Liver (tissue), 9 donors: ENCODE results near the gene GABARAP. TPM values are rescaled to one million over a fixed set of nuclear protein-coding genes. Genes with fewer than 3 reads are reported as not detected.

Experiments used
- DNase-seq: peaks from one replicate; pipeline ENCODE4 v3.0.0-alpha.2; 2017; ENCODE audit warnings: low spot score
- H3K27ac ChIP-seq, 2 donors: one replicate each; pipeline ENCODE4 v1.7.0; 2013; ENCODE audit warnings: inconsistent platforms in 2 of 2, low read length in 2 of 2, control low read depth in 1 of 2, low read depth in 1 of 2, mild to moderate bottlenecking in 1 of 2
- H3K27me3 ChIP-seq, 4 donors: one replicate each; pipeline versions ENCODE4 v1.6.1 to v1.7.0; 2013; ENCODE audit warnings: low read length in 3 of 4, inconsistent platforms in 1 of 4, mild to moderate bottlenecking in 1 of 4, moderate library complexity in 1 of 4; ENCODE audit not compliant: control insufficient read depth in 4 of 4, insufficient read depth in 4 of 4
- H3K36me3 ChIP-seq, 4 donors: one replicate each; pipeline versions ENCODE4 v1.6.1 to v1.7.0; 2013; ENCODE audit warnings: low read length in 3 of 4, mild to moderate bottlenecking in 3 of 4, low read depth in 1 of 4, moderate library complexity in 1 of 4; ENCODE audit not compliant: control insufficient read depth in 4 of 4, insufficient read depth in 3 of 4
- H3K4me1 ChIP-seq, 4 donors: one replicate each; pipeline versions ENCODE4 v1.6.1 to v1.7.0; 2013; ENCODE audit warnings: low read length in 3 of 4, mild to moderate bottlenecking in 3 of 4, moderate library complexity in 1 of 4; ENCODE audit not compliant: control insufficient read depth in 4 of 4, insufficient read depth in 4 of 4
- H3K4me3 ChIP-seq, 3 donors: one replicate each; pipeline versions ENCODE4 v1.6.1 to v1.7.0; 2013; ENCODE audit warnings: low read length in 3 of 3, control low read depth in 1 of 3, low read depth in 1 of 3, mild to moderate bottlenecking in 1 of 3
- H3K9ac ChIP-seq, 2 donors: one replicate each; pipeline ENCODE4 v1.7.0; 2013; ENCODE audit warnings: low read length in 2 of 2, mild to moderate bottlenecking in 2 of 2, moderate library complexity in 2 of 2, control low read depth in 1 of 2, low read depth in 1 of 2
- H3K9me3 ChIP-seq, 4 donors: one replicate each; pipeline versions ENCODE4 v1.6.1 to v1.7.0; 2013; ENCODE audit warnings: low read length in 3 of 4; ENCODE audit not compliant: control insufficient read depth in 4 of 4
- ATF3 ChIP-seq: IDR thresholded peaks from 2 replicates; pipeline ENCODE4 v1.6.1; 2016; ENCODE audit warnings: antibody characterized with exemption
- CTCF ChIP-seq: fragments of 150-350 bp; IDR thresholded peaks from 2 replicates; pipeline ENCODE4 v1.5.1; 2017; ENCODE audit warnings: improper control_type of control experiment, low read depth, low read length; ENCODE audit not compliant: missing input control
- EGR1 ChIP-seq, 2 donors: IDR thresholded peaks; 2 replicates each; pipeline ENCODE4 v1.6.1; 2016 to 2018; ENCODE audit warnings: antibody characterized with exemption in 2 of 2, low read depth in 2 of 2
- FOXA1 ChIP-seq: IDR thresholded peaks from 2 replicates; pipeline ENCODE4 v1.6.1; 2016; ENCODE audit warnings: antibody characterized with exemption
- FOXA2 ChIP-seq: IDR thresholded peaks from 2 replicates; pipeline ENCODE4 v1.6.1; 2016; ENCODE audit warnings: antibody characterized with exemption
- GABPA ChIP-seq, 2 donors: IDR thresholded peaks in 1 of 2; conservative IDR thresholded peaks in 1 of 2; 2 replicates each; pipeline ENCODE4 v1.6.1; 2016; ENCODE audit warnings: antibody characterized with exemption in 2 of 2, mild to moderate bottlenecking in 1 of 2, moderate library complexity in 1 of 2
- HNF4A ChIP-seq, 2 donors: conservative IDR thresholded peaks; 2 replicates each; pipeline ENCODE4 v1.6.1; 2016; ENCODE audit warnings: antibody characterized with exemption in 2 of 2, mild to moderate bottlenecking in 2 of 2
- HNF4G ChIP-seq: IDR thresholded peaks from 2 replicates; pipeline ENCODE4 v1.6.1; 2016; ENCODE audit warnings: antibody characterized with exemption
- JUND ChIP-seq, 2 donors: IDR thresholded peaks; 2 replicates each; pipeline ENCODE4 v1.6.1; 2016; ENCODE audit warnings: antibody characterized with exemption in 2 of 2
- MAX ChIP-seq: IDR thresholded peaks from 2 replicates; pipeline ENCODE4 v1.6.1; 2016; ENCODE audit warnings: antibody characterized with exemption
- NR2F2 ChIP-seq: IDR thresholded peaks from 2 replicates; pipeline ENCODE4 v1.6.1; 2016; ENCODE audit warnings: antibody characterized with exemption
- RAD21 ChIP-seq, 2 donors: IDR thresholded peaks; 2 replicates each; pipeline ENCODE4 v1.6.1; 2016; ENCODE audit warnings: antibody characterized with exemption in 2 of 2, mild to moderate bottlenecking in 2 of 2
- REST ChIP-seq: IDR thresholded peaks from 2 replicates; pipeline ENCODE4 v1.6.1; 2016; ENCODE audit warnings: antibody characterized with exemption, mild to moderate bottlenecking
- RXRA ChIP-seq, 2 donors: IDR thresholded peaks; 2 replicates each; pipeline ENCODE4 v1.6.1; 2017 to 2018; ENCODE audit warnings: antibody characterized with exemption in 2 of 2, mild to moderate bottlenecking in 1 of 2
- SP1 ChIP-seq: IDR thresholded peaks from 2 replicates; pipeline ENCODE4 v1.6.1; 2018; ENCODE audit warnings: antibody characterized with exemption, mild to moderate bottlenecking
- TAF1 ChIP-seq: conservative IDR thresholded peaks from 2 replicates; pipeline ENCODE4 v1.6.1; 2016; ENCODE audit warnings: antibody characterized with exemption, mild to moderate bottlenecking
- YY1 ChIP-seq: IDR thresholded peaks from 2 replicates; pipeline ENCODE4 v1.6.1; 2016; ENCODE audit warnings: antibody characterized with exemption, mild to moderate bottlenecking
- ZBTB33 ChIP-seq: IDR thresholded peaks from 2 replicates; pipeline ENCODE4 v1.6.1; 2016; ENCODE audit warnings: antibody characterized with exemption
- whole genome bisulfite sequencing: extraction: QIAGEN DNeasy Blood & Tissue Kit; methylation state at CpG from one replicate; pipeline ENCODE4 v1.1.7; 2013; 5-methylcytosine and 5-hydroxymethylcytosine counted together
- polyA plus RNA-seq, 2 donors: library from polyadenylated mRNA; stranded (reverse) in 1 of 2; unstranded in 1 of 2; fragments of 200-250 nt in 1 of 2; fragments of >200 nt in 1 of 2; fragmentation: Nextera tagmentation in 1 of 2; extraction: Ambion mirVana in 1 of 2; gene quantifications; one replicate each; pipeline versions ENCODE4 v1.2.1 to v1.2.3, GENCODE V29; 2013 to 2015
- total RNA-seq, 2 donors: library from RNA; depleted of rRNA; stranded (reverse); fragments of >200 nt; gene quantifications; one replicate each; pipeline ENCODE4 v1.2.3, GENCODE V29; 2014
- donor health status: healthy.
- donor health status: healthy.
- donor health status: healthy.
- donor health status: healthy.
- donor health status: healthy.

Gene GABARAP
- total and polyA plus RNA-seq, 4 donors = 74.4 to 489 (median 205) TPM

- Histone ChIP-seq H3K27ac (peak within 1 kb of the TSS; percentile 89 to 90), H3K4me3 (peak within 1 kb of the TSS; percentile 80 to 98 (median 87)), H3K9ac (peak within 1 kb of the TSS; percentile 21 to 50), H3K27me3 (no peaks in the 10 kb centered on the region), H3K36me3 (peaks cover 12 to 26% (median 15%) of the 10 kb centered on the region in 4 donors), H3K9me3 (no peaks in the 10 kb centered on the region), H3K4me1 (peaks cover 4 to 49% (median 34%) of the 10 kb centered on the region in 4 donors)
- DNase-seq = peak; percentile 95
- no peak for TF ChIP-seq JUND (IDR thresholded peaks at IDR 0.05)
- TF ChIP-seq GABPA (IDR thresholded peaks at IDR 0.05 in 1 of 2, conservative IDR thresholded peaks at IDR 0.05 in 1 of 2) = peak in 1 of 2 donors; percentile 35
- TF ChIP-seq RXRA (IDR thresholded peaks at IDR 0.05) = peak; percentile 21 to 34
- no peak for TF ChIP-seq CTCF
- TF ChIP-seq RAD21 (IDR thresholded peaks at IDR 0.05) = no peak
- no peak for TF ChIP-seq ATF3
- no peak for TF ChIP-seq FOXA2
- TF ChIP-seq YY1 = peak; percentile 82
- no peak for TF ChIP-seq TAF1
- peak; percentile 58 for TF ChIP-seq ZBTB33
- TF ChIP-seq FOXA1 = no peak
- no peak for TF ChIP-seq HNF4G
- TF ChIP-seq MAX = peak; percentile 51
- TF ChIP-seq REST = no peak
- peak; percentile 38 for TF ChIP-seq SP1
- TF ChIP-seq NR2F2 = no peak
- peak in 1 of 2 donors; percentile 10 for TF ChIP-seq HNF4A (conservative IDR thresholded peaks at IDR 0.05)
- no peak for TF ChIP-seq EGR1 (IDR thresholded peaks at IDR 0.05; ENCODE audit: low read depth in 2 of 2)
- under 1% methylated on average over 72 of the region's 72 CpGs for WGBS
Observed at GRCh38 chr17:7234083-7234951, 7.9 kb downstream of the GABARAP start, which contains the start of gene DVL2. DVL2 (minus strand) TSS chr17:7234517; CDS start chr17:7234262, 255 bp downstream.
